Mammary epithelial cell (primary cell): ENCODE measurements around the gene ZFYVE1.

ENCODE experiments used
- EZH2 ChIP-seq: IDR thresholded peaks from 2 replicates; pipeline ENCODE4 v1.6.1; 2012; ENCODE audit warnings: low read length, inconsistent platforms, borderline replicate concordance
- TF ChIP-seq, protein P1 (sequence below), 2 donors: IDR thresholded peaks in 1 of 2; conservative IDR thresholded peaks in 1 of 2; 2 replicates each; pipeline ENCODE4 v1.5.1; 2011 to 2012; ENCODE audit warnings: inconsistent platforms in 2 of 2, low read length in 2 of 2, mild to moderate bottlenecking in 2 of 2, control low read depth in 1 of 2, low read depth in 1 of 2; ENCODE audit not compliant: insufficient read depth in 1 of 2; ENCODE audit errors: extremely low read depth in 1 of 2

DNA sequence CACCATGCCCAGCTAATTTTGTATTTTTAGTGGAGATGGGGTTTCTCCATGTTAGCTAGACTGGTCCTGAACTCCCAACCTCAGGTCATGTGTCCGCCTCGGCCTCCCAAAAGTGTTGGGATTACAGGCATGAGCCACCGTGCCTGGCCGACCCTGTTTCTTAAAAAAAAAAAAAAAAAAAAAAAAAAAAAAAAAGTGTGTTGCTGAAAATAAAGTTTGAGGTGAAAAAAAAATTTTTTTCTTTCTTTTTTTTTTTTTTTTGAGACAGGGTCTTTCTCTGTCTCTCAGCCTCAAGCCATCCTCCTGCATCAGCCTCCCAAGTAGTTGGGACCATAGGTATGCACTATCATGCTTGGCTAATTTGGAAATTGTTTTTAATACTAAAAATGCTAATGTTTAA is 42.7 kb upstream of the ZFYVE1 start:
- TF ChIP-seq, protein P1, sequence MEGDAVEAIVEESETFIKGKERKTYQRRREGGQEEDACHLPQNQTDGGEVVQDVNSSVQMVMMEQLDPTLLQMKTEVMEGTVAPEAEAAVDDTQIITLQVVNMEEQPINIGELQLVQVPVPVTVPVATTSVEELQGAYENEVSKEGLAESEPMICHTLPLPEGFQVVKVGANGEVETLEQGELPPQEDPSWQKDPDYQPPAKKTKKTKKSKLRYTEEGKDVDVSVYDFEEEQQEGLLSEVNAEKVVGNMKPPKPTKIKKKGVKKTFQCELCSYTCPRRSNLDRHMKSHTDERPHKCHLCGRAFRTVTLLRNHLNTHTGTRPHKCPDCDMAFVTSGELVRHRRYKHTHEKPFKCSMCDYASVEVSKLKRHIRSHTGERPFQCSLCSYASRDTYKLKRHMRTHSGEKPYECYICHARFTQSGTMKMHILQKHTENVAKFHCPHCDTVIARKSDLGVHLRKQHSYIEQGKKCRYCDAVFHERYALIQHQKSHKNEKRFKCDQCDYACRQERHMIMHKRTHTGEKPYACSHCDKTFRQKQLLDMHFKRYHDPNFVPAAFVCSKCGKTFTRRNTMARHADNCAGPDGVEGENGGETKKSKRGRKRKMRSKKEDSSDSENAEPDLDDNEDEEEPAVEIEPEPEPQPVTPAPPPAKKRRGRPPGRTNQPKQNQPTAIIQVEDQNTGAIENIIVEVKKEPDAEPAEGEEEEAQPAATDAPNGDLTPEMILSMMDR (conservative IDR thresholded peaks at IDR 0.05 in 1 of 2, IDR thresholded peaks at IDR 0.05 in 1 of 2; ENCODE audit: extremely low read depth in 1 of 2, insufficient read depth in 1 of 2, low read depth in 1 of 2, low read length in 2 of 2) = no peak
- TF ChIP-seq EZH2 = no peak
